ENCODE measurements around the gene LAPTM4A. TPM values are rescaled to one million over a fixed set of nuclear protein-coding genes. Genes with fewer than 3 reads are reported as not detected.

The LAPTM4A gene
- total RNA-seq, 1 experiment from 2014 or later: 123 TPM

GRCh38 chr2:20069756-20070155, 18.3 kb upstream of the LAPTM4A start:
- Histone ChIP-seq H3K36me3 (ENCODE audit: control insufficient read depth, insufficient read depth, low read length) (no peaks in the 10 kb centered on the region), H3K27ac (ENCODE audit: low read length) (no peak overlapping the region), H3K4me3 (ENCODE audit: low read depth in 2 of 2, low read length in 2 of 2) (no peak overlapping the region), H3K9me3 (ENCODE audit: control insufficient read depth, insufficient read depth, low read depth, low read length) (no peaks in the 10 kb centered on the region), H3K4me1 (ENCODE audit: control insufficient read depth, insufficient read depth, low read length) (peaks cover 3% of the 10 kb centered on the region; the same call in 1 of the 2 replicates), H3K27me3 (ENCODE audit: control insufficient read depth, insufficient read depth, low read length) (no peaks in the 10 kb centered on the region)
- TF ChIP-seq POLR2AphosphoS5 (IDR thresholded peaks at IDR 0.05; ENCODE audit: low read depth, low read length) (no peak), TCF7L2 (IDR thresholded peaks at IDR 0.05; ENCODE audit: low read depth, low read length) (no peak), CTCF (IDR thresholded peaks at IDR 0.05) (no peak), SIN3A (IDR thresholded peaks at IDR 0.05; ENCODE audit: borderline replicate concordance, insufficient read depth, low read depth, low read length) (no peak), REST (IDR thresholded peaks at IDR 0.05; ENCODE audit: insufficient read depth in 1 of 2, low read depth in 2 of 2, low read length in 1 of 2) (no peak)
- ChIA-PET POLR2A (no interaction called here), CTCF (no interaction called here)
- ATAC-seq: no peak
- in situ Hi-C loops (cut with HindIII; ENCODE audit: low pct_unique_long_range_greater_than_20kb, low sequenced_read_pairs) (no loop called here), intact Hi-C loops (cut with micrococcal nuclease; ENCODE audit: unreplicated experiment) (no loop called here)
- DNase-seq (ENCODE audit: low read depth, low spot score): no peak
- no TSS peak for BruUV-seq (replicated peaks)

GRCh38 chr2:20067992-20068584, 16.7 kb upstream of the LAPTM4A start:
- ATAC-seq (no peak), DNase-seq (ENCODE audit: low read depth, low spot score) (no peak)
- H3K27ac ChIP-seq (ENCODE audit: low read length): no peak overlapping the region
- no peaks in the 10 kb centered on the region for H3K27me3 ChIP-seq (ENCODE audit: control insufficient read depth, insufficient read depth, low read length)
- no peak overlapping the region for H3K4me3 ChIP-seq (ENCODE audit: low read depth in 2 of 2, low read length in 2 of 2)
- ChIA-PET POLR2A (no interaction called here), CTCF (no interaction called here)
- no peaks in the 10 kb centered on the region for H3K9me3 ChIP-seq (ENCODE audit: control insufficient read depth, insufficient read depth, low read depth, low read length)
- H3K36me3 ChIP-seq (ENCODE audit: control insufficient read depth, insufficient read depth, low read length): no peaks in the 10 kb centered on the region
- BruUV-seq (replicated peaks): no TSS peak
- TF ChIP-seq SIN3A (IDR thresholded peaks at IDR 0.05; ENCODE audit: borderline replicate concordance, insufficient read depth, low read depth, low read length) (no peak), REST (IDR thresholded peaks at IDR 0.05; ENCODE audit: insufficient read depth in 1 of 2, low read depth in 2 of 2, low read length in 1 of 2) (no peak), POLR2AphosphoS5 (IDR thresholded peaks at IDR 0.05; ENCODE audit: low read depth, low read length) (no peak), CTCF (IDR thresholded peaks at IDR 0.05) (no peak), TCF7L2 (IDR thresholded peaks at IDR 0.05; ENCODE audit: low read depth, low read length) (no peak)
- in situ Hi-C loops (cut with HindIII; ENCODE audit: low pct_unique_long_range_greater_than_20kb, low sequenced_read_pairs) (no loop called here), intact Hi-C loops (cut with micrococcal nuclease; ENCODE audit: unreplicated experiment) (no loop called here)
- peaks cover 3% of the 10 kb centered on the region; the same call in 1 of the 2 replicates for H3K4me1 ChIP-seq (ENCODE audit: control insufficient read depth, insufficient read depth, low read length)
